ENCODE results near the gene MAGEA11.
"Not testable (repeated sequence)": the region's sequence is repeated elsewhere in the genome, so short reads cannot be mapped to it uniquely, and the experiment has no call there.

MAGEA11 gene, protein sequence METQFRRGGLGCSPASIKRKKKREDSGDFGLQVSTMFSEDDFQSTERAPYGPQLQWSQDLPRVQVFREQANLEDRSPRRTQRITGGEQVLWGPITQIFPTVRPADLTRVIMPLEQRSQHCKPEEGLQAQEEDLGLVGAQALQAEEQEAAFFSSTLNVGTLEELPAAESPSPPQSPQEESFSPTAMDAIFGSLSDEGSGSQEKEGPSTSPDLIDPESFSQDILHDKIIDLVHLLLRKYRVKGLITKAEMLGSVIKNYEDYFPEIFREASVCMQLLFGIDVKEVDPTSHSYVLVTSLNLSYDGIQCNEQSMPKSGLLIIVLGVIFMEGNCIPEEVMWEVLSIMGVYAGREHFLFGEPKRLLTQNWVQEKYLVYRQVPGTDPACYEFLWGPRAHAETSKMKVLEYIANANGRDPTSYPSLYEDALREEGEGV

DNA sequence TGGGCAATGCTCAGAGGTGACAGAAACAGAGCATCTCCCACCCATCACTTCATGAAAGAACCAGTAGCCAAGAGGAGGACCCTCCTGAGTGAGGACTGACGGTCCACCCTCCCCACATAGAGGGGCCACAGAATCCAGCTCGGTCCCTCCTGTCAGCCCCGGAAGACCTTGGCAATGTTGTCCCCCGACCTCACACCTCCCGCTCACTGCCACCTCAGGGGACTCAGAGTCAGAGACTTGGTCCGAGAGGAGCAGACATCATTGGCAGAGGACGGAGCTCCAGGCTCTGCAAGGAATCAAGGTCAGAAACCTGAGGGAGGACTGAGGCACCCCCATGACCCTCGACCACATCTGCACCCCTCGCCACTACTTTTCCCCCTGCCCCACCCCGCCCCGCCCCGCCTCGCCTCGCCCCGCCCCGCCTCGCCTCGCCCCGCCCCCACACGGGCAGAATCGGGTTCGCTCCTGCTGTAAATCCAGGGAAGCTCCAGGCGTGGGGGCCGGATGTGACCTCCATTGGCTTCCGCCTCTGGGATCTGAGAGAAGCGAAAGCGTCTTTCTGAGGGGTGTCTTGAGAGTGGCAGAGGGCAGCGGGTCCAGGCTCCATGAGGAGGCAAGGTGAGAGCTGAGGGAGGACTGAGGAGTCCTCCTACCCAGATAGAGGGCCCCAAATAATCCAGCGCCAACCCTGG, at the start of gene MAGEA11:
Gene MAGEA11 (plus strand): TSS at position 516 of the 692 bp plus-strand sequence. CDS start 1,100 bp downstream, outside the sequence.
- DNase-seq = no peak

DNA sequence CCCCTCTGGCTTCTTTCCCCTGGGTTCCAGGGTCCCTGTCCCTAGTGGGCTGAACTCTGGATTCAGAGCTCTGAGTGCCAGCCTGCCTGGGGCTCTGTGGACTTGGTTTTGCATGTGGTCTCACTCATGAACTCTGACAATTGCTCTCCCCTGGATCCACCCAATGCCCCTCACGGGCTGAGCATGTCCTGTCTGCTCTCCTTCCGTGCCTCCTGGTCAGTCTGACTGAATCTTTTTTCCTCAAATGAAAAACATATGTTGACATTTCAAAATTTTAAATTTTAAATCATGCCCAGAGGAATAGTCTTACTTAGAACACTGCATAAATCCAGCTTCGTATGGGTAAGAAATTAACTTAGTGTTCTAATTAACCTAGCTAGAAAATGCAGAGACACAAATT, 36.8 kb upstream of the MAGEA11 start:
- not testable (repeated sequence) for DNase-seq

DNA sequence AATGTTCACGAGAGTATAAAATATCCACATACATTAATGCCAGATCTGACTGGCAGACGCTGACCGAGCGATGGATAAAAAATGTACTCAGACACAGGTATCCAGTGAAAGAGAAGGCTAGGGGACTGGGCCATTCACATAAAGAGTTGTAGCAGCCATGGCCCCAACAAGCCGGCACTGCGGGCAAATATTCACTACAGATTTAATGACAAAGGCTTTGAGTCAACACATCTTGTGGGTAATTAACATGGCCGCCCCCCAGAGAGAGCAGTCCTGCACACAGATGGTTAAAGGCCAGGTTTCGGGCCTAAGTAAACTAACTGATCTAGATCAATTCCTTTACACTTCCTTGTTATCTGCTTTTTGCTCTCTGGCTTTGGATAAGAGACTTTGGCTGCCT, 36.3 kb upstream of the MAGEA11 start:
- DNase-seq = not testable (repeated sequence)

DNA sequence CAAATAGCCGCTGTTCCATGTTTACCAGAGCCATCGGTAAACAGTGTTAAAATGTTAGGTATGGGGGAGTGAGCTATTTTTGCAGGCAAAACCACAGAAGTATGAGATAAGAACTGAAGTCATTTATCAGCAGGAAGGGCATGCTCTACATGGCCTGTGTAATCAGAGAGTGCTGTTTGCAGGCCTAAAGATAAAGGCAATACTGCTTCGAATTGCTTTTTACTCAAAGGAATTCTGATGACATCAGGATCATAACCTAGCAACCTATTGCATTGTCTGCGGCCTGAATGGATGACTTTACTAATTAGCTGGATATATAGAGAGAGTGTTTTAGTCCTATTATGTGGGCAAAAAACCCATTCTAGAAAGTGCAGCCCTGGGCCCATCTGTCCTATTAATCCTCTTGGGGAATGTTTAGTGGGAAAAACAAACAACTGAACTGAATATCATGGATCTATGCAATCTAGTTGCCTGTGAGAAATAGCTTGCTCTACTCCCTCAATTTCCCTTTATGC, 32.6 kb upstream of the MAGEA11 start:
- DNase-seq = not testable (repeated sequence)

DNA sequence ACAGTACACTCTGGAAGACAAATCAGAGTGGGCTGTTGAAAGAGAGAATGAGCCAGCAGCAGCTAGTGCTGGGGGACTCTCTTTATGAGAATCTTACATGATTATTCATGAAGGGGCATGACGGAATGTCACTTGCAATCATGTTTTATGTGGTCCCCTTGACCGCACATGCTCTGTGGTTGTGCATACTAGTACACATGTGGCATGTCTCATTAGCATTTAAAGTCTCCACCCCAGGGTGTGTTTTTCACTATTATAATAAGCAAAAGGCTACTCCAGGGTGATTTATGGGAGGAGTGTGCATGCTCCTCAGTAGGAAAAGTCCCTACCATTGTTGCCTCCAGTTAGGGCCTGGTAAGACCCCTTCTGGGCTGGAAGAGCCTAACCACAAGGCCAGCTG, 30.7 kb upstream of the MAGEA11 start:
- no peak for DNase-seq

DNA sequence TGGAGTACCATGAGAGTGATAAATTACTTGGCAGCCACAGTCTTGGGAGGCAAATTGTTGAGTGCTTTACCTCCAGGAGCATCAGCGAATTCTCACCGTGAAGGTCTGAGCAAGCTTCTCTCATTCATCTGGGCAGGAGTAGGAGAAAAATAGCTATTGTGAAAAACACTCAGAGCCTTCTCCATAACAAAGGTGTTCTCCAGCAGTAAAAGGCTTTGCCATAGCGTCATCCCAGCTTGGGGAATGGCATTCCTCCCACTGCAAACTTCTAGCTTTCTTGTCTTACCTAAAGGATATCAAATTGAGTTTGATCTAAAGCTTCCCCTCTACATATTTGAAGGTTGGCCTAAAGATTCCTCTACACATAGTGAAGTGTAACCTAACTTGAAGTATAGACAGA, 29.8 kb upstream of the MAGEA11 start:
- no peak for DNase-seq

DNA sequence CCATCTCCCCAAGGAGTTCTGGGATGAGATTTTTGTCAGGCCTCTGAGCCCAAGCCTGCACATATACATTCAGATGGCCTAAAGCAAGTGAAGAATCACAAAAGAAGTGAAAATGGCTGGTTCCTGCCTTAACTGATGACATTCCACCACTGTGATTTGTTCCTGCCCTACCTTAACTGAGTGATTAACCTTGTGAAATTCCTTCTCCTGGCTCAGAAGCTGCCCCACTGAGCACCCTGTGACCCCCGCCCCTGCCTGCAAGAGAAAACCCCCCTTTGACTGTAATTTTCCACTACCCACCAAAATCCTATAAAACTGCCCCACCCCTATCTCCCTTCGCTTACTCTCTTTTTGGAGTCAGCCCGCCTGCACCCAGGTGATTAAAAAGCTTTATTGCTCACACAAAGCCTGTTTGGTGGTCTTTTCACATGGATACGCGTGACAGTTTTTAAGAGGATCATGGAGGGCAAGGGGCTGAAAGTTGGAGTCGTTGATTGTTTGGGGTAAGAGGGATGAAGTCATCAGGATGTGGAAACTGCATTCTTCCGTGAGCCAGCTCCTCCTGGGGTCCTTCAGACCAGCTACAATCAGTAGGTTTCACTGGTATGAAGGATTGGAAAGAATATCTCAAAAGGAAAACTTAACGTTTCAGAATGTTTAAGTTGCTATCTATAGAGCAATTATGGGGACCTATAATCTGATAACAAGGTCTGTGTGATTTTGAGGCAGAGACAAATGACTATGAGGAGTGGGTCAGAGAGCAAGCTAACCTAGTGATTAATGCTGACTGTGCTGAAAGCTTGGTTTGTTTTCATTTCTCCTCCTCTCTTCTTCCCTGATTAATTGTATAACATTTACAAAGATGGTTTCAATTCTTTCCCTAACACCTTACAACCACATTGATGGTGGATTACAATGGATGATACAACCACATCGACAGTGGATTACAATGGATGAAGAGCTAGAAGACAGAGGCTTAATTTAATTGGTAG, 28.6 kb upstream of the MAGEA11 start:
- DNase-seq = no peak

DNA sequence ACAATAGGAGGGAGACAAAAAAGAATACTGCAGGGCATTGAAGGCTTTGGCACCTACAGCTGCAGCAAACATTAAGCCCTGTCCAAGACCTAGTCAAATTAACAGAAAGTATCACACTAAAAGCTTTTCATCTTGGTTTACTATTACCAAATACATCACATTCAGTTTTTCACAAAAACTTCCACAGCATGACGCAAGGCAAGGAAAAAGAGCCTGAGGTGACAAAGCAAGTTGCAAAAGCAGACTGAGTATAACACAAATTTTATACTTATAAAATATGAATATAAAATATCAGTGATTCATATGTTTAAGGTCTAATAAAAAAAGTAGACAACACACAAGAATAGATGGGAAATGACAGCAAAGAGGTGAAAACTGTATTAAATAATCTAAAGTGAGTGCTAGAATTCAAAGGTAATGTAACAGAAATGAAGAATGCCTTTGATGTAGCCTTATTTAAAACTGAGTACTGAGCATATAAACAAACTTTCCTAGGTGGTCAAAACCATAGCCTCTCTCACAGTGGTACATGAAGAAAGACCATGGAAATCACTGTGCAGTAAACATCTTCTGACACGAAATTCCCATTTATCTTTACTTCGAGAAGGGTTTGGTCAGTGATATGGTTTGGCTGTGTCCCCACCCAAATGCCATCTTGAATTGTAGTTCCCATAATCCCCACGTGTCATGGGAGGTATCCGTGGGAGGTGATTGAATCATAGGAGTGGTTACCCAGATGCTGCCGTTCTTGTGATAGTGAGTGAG, 27.7 kb upstream of the MAGEA11 start:
- no peak for DNase-seq

DNA sequence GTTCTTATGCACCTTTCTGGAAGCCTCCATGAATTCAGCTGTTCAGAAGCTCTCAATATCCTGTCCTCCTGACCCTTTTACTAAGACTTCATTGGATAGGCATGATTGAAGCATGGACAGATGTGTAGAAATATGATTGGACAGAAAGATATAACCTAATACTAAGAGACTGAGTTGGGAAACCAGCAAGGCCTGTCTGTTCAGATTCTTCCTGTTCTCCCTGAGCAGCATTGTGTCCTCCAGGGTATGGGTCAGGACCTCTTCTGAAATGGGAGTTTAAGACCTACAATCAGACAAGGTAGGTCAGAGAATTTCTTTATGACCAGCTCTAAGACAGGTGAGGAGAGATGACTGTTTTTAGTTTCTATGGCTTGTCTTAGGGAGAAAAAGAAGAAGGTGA, 23.9 kb upstream of the MAGEA11 start:
- DNase-seq = no peak

DNA sequence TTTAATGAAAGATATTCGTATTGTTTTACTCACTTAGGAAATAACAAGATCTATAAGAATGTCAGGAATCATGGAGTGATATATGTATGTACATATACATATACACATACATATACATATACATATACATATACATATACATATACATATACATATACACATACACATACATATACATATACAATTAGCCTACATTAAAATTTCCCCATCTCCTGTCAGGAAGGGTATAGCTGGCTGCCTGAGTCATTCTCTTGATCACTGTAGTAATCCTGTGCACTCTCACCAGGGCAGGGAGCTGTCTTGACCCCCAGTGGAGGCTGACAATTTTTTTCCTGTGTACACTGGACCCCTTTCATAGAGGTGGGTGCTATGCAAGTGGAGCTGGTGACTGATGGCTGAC, 23.3 kb upstream of the MAGEA11 start:
- DNase-seq = no peak

DNA sequence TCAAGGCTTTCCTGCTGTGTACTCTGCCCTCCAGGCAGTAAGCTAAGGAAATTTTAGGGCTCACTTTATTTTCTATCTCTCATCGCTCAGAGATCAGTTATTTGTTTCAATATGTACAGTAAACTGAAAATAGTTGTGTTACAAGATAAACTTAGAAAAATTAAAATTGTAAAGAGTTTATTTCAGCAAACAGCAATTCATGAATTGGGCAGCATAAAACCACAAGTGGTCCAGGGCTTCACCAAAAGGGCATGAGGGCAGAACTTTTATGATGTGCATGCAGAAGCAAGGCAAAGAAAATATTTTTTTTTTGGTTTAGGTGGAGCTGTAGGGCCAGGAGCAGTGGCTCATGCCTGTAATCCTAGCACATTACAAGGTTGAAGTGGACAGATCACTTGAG, 20.1 kb upstream of the MAGEA11 start:
- no peak for DNase-seq

DNA sequence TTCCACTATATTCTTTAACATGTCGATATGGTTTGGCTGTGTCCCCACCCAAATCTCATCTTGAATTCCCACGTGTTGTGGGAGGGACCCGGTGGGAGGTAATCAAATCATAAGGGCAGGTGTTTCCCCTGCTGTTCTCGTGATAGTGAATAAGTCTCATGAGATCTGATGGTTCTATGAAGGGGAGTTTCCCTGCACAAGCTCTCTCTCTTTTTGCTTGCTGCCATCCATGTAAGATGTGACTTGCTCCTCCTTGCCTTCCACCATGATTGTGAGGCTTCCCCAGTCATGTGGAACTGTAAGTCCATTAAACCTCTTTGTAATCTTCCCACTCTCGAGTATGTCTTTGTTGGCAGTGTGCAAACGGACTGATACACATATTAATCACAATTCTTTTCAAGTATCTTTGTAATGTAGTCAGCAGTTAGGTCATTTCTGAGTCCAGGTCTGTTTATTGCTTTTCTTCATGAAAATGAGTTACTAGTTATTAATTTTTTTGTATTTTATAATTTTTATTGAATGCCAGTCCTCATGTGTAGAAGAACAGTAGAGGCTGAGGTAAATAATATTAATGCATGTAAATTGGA, 19.1 kb upstream of the MAGEA11 start:
- not testable (repeated sequence) for DNase-seq

DNA sequence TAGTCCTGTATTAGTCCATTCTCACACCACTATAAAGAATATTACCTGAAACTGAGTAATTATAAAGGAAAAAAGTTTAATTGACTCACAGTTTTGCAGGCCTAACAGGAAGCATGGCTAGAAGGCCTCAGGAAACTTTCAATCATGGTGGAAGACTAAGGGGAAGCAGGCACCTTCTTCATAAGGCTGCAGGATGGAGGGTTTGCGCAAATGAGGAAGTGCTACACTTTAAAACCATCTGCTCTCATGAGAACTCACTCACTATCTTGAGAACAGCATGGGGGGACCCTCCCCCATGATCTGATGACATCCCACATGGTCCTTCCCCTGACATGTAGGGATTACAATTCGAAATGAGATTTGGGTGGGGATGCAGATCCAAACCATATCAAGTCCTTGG, 12.1 kb upstream of the MAGEA11 start:
- DNase-seq = no peak

DNA sequence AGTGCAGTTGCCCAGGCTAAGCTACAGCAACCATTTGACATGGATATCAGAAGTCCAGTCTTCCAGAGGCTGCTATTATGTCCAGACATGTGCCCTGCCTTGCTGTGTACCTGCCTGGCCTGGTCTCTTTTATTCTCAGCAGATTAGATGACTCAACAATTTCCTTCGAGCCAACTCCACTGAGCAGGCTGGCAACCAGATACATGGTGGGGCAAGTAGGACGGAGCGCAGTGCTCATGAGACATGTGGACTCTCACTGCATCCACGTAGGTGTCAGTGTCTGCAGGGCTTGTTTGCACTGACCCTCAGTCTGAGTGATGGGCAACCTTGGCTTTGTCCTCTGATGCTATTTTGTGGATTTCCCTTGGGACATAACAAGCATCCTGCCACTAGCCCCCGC, 7.2 kb upstream of the MAGEA11 start:
- DNase-seq = no peak

DNA sequence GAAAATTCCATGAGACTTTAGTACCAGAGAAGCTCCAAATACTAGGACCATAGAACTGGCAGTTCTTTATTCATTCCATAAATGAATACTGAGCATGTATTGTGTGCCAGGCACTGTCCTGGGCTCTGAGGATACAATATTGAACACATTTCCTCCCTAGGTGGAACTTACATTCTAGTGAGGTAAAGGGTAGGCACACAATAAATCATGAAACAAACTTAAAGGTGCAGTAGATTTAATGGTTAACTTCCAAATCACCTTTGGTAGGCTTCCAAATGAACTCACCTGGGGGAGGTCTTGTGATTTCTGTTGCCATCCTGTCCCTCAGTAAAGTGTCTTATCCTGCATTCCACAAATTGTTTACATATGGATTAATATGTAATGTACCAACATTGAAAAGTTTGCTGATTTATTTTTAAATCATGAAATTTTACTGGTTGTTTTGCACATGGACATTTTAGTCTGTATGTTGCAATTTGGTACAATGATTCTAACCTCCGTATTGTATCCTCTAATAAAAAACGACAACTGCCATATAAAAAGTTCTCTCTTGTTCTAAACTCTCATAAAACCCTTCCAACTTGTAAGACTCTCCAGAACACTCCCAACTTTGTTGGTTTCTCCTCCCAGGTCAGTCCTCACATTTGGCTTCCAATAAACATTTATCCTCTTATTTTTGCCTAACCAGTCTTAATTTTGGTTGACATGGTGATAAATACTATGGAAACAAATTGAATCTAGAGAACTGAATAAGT, 4.5 kb upstream of the MAGEA11 start:
- DNase-seq = no peak

DNA sequence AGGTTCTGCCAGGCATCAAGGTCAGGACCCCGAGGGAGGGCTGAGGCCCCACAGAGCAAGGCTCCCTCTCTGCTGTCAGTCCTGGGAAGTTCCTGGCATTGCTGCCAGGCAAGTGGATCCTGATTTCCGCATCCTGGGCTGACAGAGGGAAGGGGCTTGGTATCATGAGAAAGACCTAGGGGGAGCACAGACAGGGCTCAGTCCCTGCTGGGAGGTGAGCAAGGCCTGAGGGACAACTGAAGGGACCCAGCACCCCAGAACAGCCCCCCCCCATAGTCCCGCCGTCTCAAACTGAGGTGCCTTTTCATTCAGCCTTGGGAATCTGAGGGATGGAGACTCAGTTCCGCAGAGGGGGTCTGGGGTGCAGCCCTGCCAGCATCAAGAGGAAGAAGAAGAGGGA, 971 bp downstream of the MAGEA11 start:
- no peak for DNase-seq

DNA sequence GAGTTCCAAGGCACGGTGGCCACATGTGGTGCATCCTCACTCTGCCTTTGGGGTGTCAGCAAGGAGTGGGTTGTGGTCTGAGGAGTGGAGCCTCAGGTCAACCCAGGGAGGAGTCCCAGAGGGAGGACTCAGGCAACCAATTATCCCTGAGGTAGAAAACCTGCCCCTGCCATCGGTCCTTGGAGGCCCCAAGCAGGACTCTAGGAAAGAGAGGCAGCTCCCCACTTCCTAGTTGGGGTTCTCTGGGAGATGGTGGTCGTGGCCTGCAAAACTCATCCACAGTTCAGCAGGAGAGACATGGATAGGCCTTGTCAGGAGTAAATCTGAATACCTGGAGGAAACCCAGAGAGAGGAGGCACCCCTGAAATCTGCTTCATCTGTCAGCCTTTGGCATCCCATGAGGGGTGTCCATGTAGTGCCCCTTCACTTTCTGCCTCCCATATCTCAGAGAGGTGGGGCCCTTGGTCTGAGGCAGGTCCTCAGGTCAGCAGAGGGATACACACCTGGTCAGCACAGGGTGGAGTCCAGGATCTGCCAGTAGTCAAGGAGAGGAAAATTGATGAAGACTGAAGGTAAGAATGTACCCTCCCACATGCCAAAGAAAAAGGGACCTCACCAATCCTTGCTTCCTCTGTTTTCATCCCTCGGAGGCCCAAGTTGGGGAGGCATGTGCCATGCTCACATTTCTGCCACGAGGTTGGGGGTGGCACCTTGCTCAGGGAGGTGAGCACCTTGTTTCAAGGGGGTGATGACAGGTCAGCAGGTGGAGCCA, 1.6 kb downstream of the MAGEA11 start:
- no peak for DNase-seq

DNA sequence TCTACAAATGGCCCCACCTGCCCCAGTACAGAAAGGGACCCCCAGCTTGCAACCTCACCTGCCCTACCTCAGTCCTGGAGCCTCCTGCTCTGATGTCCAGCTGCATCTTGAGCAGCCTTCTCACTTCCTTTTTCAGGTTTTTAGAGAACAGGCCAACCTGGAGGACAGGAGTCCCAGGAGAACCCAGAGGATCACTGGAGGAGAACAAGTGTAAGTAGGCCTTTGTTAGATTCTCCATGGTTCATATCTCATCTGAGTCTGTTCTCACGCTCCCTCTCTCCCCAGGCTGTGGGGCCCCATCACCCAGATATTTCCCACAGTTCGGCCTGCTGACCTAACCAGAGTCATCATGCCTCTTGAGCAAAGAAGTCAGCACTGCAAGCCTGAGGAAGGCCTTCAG, 3.6 kb downstream of the MAGEA11 start:
- no peak for DNase-seq

DNA sequence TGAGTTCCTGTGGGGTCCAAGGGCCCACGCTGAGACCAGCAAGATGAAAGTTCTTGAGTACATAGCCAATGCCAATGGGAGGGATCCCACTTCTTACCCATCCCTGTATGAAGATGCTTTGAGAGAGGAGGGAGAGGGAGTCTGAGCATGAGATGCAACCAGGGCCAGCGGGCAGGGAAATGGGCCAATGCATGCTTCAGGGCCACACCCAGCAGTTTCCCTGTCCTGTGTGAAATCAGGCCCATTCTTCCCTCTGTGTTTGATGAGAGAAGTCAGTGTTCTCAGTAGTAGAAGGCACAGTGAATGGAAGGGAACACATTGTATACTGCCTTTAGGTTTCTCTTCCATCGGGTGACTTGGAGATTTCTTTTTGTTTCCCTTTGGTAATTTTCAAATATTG, 4.8 kb downstream of the MAGEA11 start:
- no peak for DNase-seq

DNA sequence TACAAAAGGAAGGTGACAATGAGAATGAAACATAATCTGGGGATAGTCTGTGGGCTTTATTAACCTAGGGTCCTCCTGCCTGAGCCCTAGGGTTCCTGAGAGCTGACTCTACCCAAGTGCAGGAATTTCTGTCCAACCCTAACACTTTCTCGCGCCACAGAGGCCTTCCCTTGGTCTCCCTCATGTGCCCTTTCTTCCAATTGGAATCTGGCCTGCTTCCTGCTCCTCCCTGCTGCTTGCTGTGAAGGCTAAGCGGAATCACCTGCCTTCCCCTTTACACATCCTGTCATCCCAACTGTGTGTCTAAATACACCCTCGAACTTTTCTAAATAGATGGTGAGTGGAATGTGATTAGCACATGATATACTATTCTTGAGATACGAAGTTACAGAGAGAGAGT, 5.9 kb downstream of the MAGEA11 start:
- DNase-seq = no peak
